SU-DHL-6 (cell line): ENCODE results near the gene TMEM214.

ENCODE experiments used
- EZH2phosphoT487 ChIP-seq: fragments of 200-600 bp; sonication (generic), shearing (Covaris generic); conservative IDR thresholded peaks from 2 replicates; pipeline ENCODE4 v1.6.1; 2018; ENCODE audit warnings: mild to moderate bottlenecking, antibody characterized with exemption, low read length, moderate library complexity, mixed read lengths
- TF ChIP-seq, protein P1 (sequence below): fragments of 200-600 bp; sonication (generic); IDR thresholded peaks from one replicate; pipeline ENCODE4 v1.5.1; 2017; ENCODE audit warnings: antibody characterized with exemption, mild to moderate bottlenecking, low read length, moderate library complexity; ENCODE audit not compliant: insufficient read depth, poor library complexity, severe bottlenecking

DNA sequence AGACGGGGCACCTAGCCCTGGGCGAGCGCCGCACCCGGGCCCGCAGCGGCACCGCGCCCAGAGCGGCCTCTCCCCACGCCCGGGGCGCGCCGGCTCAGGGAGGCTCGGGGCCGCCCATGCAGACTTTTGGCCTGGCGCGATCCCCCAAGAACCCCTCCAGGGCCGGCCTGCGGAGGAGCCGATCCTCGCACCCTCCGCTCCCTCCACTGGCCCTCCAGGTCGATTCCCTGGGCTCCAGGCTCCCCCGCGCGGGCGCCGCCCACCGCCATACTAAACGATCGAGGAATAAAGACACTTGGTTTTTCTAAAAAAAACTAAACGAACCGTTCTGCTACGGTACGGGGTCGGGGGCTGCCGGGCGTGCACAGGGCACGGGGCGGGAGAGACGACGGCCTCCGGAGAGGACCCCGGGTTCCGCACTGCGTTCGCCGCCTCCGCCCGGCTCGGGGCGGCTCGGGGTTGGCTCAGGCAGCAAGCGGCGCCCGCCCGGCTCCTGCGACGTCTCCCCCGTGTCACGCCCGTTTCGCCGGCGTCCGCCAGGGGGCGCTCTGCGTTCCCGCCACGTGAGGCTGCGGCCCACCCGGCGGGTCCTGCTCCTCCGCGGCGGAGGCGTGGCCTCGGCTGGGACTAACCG lies 53.4 kb downstream of the TMEM214 start:
- TF ChIP-seq, protein P1, sequence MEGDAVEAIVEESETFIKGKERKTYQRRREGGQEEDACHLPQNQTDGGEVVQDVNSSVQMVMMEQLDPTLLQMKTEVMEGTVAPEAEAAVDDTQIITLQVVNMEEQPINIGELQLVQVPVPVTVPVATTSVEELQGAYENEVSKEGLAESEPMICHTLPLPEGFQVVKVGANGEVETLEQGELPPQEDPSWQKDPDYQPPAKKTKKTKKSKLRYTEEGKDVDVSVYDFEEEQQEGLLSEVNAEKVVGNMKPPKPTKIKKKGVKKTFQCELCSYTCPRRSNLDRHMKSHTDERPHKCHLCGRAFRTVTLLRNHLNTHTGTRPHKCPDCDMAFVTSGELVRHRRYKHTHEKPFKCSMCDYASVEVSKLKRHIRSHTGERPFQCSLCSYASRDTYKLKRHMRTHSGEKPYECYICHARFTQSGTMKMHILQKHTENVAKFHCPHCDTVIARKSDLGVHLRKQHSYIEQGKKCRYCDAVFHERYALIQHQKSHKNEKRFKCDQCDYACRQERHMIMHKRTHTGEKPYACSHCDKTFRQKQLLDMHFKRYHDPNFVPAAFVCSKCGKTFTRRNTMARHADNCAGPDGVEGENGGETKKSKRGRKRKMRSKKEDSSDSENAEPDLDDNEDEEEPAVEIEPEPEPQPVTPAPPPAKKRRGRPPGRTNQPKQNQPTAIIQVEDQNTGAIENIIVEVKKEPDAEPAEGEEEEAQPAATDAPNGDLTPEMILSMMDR, result peak; percentile 64
- TF ChIP-seq EZH2phosphoT487, result no peak
